BLaER1 (cell line): ENCODE data around the gene CYP27B1.

Experiments
- H3K27ac ChIP-seq: shearing (Covaris generic); formaldehyde crosslinking; 2 replicates; pipeline ENCODE4 v1.8.1; 2022
- H3K27me3 ChIP-seq: shearing (Covaris generic); formaldehyde crosslinking; 2 replicates; pipeline ENCODE4 v1.8.1; 2022
- H3K36me3 ChIP-seq: shearing (Covaris generic); formaldehyde crosslinking; 2 replicates; pipeline ENCODE4 v1.8.1; 2022
- H3K4me1 ChIP-seq: shearing (Covaris generic); formaldehyde crosslinking; 2 replicates; pipeline ENCODE4 v1.8.1; 2022
- H3K4me2 ChIP-seq: shearing (Covaris generic); formaldehyde crosslinking; 2 replicates; pipeline ENCODE4 v1.8.1; 2022
- H3K4me3 ChIP-seq: shearing (Covaris generic); formaldehyde crosslinking; 2 replicates; pipeline ENCODE4 v1.8.1; 2022
- H3K9ac ChIP-seq: shearing (Covaris generic); formaldehyde crosslinking; 2 replicates; pipeline ENCODE4 v1.8.1; 2022
- H3K9me3 ChIP-seq: shearing (Covaris generic); formaldehyde crosslinking; 2 replicates; pipeline ENCODE4 v1.8.1; 2022
- H4K20me1 ChIP-seq: shearing (Covaris generic); formaldehyde crosslinking; 2 replicates; pipeline ENCODE4 v1.8.1; 2022
- Cebpa-rat ChIP-seq: shearing (Covaris generic); IDR thresholded peaks from 2 replicates; pipeline ENCODE4 v1.8.1; 2022

The CYP27B1 gene

DNA sequence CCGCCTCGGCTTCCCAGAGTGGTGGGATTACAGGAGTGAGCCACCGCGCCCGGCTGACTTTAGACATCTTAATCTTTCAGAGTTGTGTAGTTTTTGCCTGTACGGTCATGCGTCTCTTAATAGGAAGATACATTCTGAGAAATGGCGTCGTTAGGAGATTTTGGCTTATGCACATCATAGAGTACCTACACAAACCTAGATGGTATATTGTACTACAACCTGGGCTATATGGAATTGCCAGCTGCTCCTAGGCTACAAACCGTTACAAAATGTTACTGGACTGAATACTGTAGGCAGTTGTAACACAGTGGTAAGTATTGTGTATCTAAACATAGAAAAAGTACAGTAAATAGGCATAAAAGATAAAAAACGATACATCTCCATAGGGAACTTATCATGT, 17.0 kb upstream of the CYP27B1 start:
- H3K9me3 ChIP-seq: no peaks in the 10 kb centered on the region
- peak overlapping the region; percentile 92 for H3K4me2 ChIP-seq
- peaks cover 63% of the 10 kb centered on the region for H3K36me3 ChIP-seq
- no peaks in the 10 kb centered on the region for H3K27me3 ChIP-seq
- no peak overlapping the region for H3K27ac ChIP-seq
- peaks cover 35% of the 10 kb centered on the region for H3K4me1 ChIP-seq
- peak overlapping the region; percentile 92; the same call in 1 of the 2 replicates for H3K9ac ChIP-seq
- H3K4me3 ChIP-seq: peak overlapping the region; percentile 92
- TF ChIP-seq Cebpa-rat: no peak
- peaks cover 40% of the 10 kb centered on the region for H4K20me1 ChIP-seq

DNA sequence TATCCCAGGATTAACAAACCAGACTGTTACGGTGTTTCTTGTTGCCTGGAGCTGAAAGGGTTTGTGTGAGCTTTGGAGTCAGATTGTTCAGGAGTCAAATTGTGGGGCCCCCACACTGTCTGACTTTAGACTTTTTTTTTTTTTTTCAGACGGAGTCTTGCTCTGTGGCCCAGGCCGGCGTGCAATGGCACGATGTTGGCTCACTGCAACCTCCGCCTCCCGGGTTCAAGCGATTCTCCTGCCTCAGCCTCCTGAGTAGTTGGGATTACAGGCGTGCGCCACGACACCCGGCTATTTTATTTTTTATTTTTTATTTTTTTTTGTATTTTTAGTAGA, 16.6 kb upstream of the CYP27B1 start:
- H3K27me3 ChIP-seq: no peaks in the 10 kb centered on the region
- peak overlapping the region; percentile 83 for H3K27ac ChIP-seq
- peaks cover 35% of the 10 kb centered on the region for H3K4me1 ChIP-seq
- TF ChIP-seq Cebpa-rat: no peak
- H3K4me3 ChIP-seq: peak overlapping the region; percentile 92
- peaks cover 36% of the 10 kb centered on the region for H4K20me1 ChIP-seq
- H3K4me2 ChIP-seq: peak overlapping the region; percentile 92
- peaks cover 63% of the 10 kb centered on the region for H3K36me3 ChIP-seq
- H3K9me3 ChIP-seq: no peaks in the 10 kb centered on the region
- H3K9ac ChIP-seq: peak overlapping the region; percentile 92

DNA sequence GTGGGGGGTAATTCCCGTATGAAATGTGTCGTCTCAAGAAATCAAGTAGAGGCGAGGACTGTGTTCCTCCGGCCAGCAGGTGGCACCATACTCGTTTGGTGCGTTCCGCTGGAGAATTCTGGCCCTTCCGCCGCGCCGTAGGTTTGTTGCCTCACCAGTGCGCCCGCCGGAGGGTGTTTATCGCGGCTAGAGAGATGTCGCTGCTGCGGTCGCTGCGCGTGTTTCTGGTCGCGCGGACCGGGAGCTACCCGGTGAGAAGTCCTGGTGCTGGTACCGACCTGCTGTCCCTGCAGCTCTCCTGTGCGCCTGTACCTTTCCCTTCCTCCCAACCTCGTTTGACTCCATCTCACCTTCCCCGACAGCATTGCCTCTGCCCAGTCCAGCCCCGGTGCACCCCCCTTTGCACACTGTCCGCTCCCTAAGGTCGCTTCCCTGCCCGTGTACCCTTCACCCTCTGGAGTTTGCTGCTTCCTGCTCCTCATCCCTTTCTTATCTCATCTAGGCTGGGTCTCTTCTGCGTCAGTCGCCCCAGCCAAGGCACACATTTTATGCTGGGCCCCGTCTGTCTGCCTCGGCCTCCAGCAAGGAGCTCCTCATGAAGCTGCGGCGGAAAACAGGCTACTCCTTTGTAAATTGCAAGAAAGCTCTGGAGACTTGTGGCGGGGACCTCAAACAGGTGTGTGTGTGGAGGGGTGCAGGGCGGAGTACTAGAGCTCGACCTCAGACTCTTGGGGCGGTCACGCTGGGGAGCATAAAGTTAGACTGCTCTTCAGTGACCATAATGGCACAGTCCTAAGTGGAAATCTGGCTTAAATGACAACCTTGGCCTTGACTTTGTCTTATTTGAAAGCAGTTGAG, 16.0 kb upstream of the CYP27B1 start, which contains the start of gene TSFM:
TSFM (plus strand) TSS at position 180 of the 858 bp plus-strand sequence; CDS start at position 195, 15 bp downstream.
- peak within 1 kb of the TSS; percentile 92 for H3K4me3 ChIP-seq
- no peaks in the 10 kb centered on the region for H3K27me3 ChIP-seq
- peak within 1 kb of the TSS; percentile 83 for H3K27ac ChIP-seq
- H4K20me1 ChIP-seq: peaks cover 36% of the 10 kb centered on the region
- H3K9ac ChIP-seq: peak within 1 kb of the TSS; percentile 92
- H3K4me2 ChIP-seq: peak within 1 kb of the TSS; percentile 92
- peaks cover 59% of the 10 kb centered on the region for H3K36me3 ChIP-seq
- H3K9me3 ChIP-seq: no peaks in the 10 kb centered on the region
- TF ChIP-seq Cebpa-rat: peak; percentile 69; the same call in 1 of the 2 replicates
- H3K4me1 ChIP-seq: peaks cover 35% of the 10 kb centered on the region

DNA sequence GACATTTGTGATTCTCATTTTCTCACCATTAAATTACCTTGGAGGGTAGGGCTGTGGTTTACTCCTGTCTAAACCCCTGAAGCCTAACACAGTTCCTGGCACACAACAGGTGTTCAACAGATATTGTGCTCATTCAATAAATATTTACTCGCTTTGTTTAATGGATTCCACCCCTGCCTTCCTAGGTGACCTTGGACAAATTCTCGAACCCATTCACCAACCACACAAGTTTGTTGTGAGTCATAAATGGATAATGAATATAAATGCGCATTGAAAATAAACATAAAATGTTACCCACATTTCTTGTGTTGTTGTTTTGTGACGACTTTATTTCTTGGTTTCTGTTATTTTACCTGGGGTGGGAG, 15.3 kb upstream of the CYP27B1 start:
- TF ChIP-seq Cebpa-rat: no peak
- Histone ChIP-seq H3K4me1 (peaks cover 35% of the 10 kb centered on the region), H4K20me1 (peaks cover 30% of the 10 kb centered on the region), H3K9ac (no peak overlapping the region), H3K4me2 (peak overlapping the region; percentile 67), H3K27ac (0 out of 2 replicates have a peak overlapping the region, but pooled peaks have one; percentile 35), H3K9me3 (no peaks in the 10 kb centered on the region), H3K4me3 (peak overlapping the region; percentile 92), H3K27me3 (no peaks in the 10 kb centered on the region), H3K36me3 (peaks cover 53% of the 10 kb centered on the region)

DNA sequence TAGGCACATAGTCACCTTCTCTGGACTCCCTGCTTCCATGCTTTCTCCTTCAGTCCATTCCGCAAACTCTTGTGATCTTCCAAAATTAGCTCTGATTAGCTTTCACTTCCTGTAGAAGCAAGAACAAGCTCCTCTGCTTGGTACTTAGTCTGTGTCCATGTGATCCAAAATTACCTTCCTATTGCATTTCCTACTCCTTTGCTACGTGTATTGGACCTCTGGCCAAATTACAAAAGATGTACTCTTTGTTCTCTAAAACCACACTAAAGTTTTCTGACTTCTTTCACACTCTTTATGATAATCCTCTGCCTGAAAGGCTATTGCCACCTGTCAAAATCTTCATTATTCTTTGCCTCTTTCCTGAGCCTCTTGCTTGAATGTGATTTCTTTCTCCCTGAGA, 14.9 kb upstream of the CYP27B1 start:
- Histone ChIP-seq H3K36me3 (peaks cover 49% of the 10 kb centered on the region), H3K9ac (0 out of 2 replicates have a peak overlapping the region, but pooled peaks have one; percentile 9), H3K27me3 (no peaks in the 10 kb centered on the region), H3K9me3 (no peaks in the 10 kb centered on the region), H3K27ac (peak overlapping the region; percentile 35; the same call in 1 of the 2 replicates), H3K4me1 (peaks cover 35% of the 10 kb centered on the region), H3K4me3 (no peak overlapping the region), H3K4me2 (peak overlapping the region; percentile 67), H4K20me1 (peaks cover 26% of the 10 kb centered on the region)
- no peak for TF ChIP-seq Cebpa-rat

DNA sequence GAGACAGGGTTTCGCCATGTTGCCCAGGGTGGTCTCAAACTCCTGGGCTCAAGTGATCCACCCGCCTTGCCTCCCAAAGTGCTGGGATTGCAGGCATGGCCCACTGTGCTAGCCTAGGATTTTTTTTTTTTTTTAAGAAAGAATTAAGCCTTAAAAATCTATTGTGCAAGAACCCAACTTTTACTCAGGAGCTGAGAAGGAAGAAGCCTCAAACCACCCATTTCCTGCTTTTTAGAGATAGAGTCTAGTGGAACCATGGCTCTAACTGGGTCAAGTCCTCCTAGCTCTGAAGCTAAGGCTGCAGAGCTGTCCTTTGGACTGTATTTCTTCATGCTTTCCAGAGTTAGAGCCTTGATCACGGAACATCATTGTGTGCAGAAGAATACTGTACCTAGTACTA, 14.4 kb upstream of the CYP27B1 start:
- Histone ChIP-seq H3K27ac (peak overlapping the region; percentile 35; the same call in 1 of the 2 replicates), H3K4me2 (peak overlapping the region; percentile 67), H3K4me3 (no peak overlapping the region)

DNA sequence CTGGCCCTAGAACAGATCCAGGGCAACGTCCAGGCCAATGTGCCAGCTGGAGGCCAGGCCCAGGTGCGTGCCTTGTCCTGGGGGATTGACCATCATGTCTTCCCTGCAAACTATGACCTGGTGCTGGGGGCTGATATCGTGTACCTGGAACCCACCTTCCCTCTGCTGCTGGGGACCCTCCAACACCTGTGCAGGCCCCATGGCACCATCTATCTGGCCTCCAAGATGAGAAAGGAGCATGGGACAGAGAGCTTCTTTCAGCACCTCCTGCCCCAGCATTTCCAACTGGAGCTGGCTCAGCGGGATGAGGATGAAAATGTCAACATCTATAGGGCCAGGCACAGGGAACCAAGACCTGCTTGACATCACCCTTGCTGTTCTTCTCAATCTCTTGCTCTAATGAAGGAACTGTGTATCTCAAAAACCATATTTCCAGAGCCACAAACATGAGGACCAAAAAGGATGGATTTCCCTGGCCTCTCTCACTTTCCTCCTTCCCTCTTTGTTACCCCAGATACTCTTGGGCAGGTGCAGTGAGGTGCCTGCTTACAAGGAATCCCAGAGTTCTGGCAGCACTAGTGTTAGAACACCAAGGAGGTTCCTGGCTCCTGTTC, 13.5 kb upstream of the CYP27B1 start:
- peak overlapping the region; percentile 67 for H3K4me2 ChIP-seq
- no peak for TF ChIP-seq Cebpa-rat
- H3K27ac ChIP-seq: no peak overlapping the region
- no peak overlapping the region for H3K9ac ChIP-seq
- H3K27me3 ChIP-seq: no peaks in the 10 kb centered on the region
- H3K4me1 ChIP-seq: peaks cover 35% of the 10 kb centered on the region
- H3K9me3 ChIP-seq: no peaks in the 10 kb centered on the region
- H3K36me3 ChIP-seq: peaks cover 35% of the 10 kb centered on the region
- peaks cover 14% of the 10 kb centered on the region for H4K20me1 ChIP-seq
- no peak overlapping the region for H3K4me3 ChIP-seq

More for the DNA sequence above, 14.4 kb upstream of the CYP27B1 start:
- TF ChIP-seq Cebpa-rat: peak; percentile 53; the same call in 1 of the 2 replicates
- H3K9ac ChIP-seq: 0 out of 2 replicates have a peak overlapping the region, but pooled peaks have one; percentile 9
- no peaks in the 10 kb centered on the region for H3K27me3 ChIP-seq
- no peaks in the 10 kb centered on the region for H3K9me3 ChIP-seq
- peaks cover 35% of the 10 kb centered on the region for H3K4me1 ChIP-seq
- peaks cover 43% of the 10 kb centered on the region for H3K36me3 ChIP-seq
- peaks cover 23% of the 10 kb centered on the region for H4K20me1 ChIP-seq

DNA sequence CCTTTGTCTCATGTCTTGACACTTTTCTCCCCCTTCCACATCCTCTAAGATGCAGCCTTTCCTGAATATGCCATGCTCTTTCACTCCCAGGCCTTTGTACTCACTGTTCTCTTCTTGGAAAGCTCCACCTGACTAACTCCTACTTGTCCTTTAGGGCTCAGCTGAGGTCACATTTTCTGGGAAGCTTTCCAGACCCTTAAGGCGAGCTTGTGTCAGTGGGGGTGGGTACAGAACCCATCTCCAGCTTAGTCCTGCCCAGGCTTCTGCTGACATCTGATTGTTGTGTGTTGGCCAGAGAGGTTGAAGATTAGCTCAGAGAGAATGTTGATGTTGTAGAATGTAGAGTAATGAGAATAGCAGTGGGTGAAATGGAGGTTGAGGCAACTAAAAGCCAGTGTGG, 12.9 kb upstream of the CYP27B1 start:
- Histone ChIP-seq H3K27me3 (no peaks in the 10 kb centered on the region), H3K4me1 (peaks cover 35% of the 10 kb centered on the region), H4K20me1 (peaks cover 14% of the 10 kb centered on the region; the same call in 1 of the 2 replicates), H3K4me3 (no peak overlapping the region), H3K36me3 (peaks cover 29% of the 10 kb centered on the region), H3K9me3 (no peaks in the 10 kb centered on the region), H3K27ac (no peak overlapping the region), H3K9ac (no peak overlapping the region), H3K4me2 (no peak overlapping the region)
- TF ChIP-seq Cebpa-rat: no peak

DNA sequence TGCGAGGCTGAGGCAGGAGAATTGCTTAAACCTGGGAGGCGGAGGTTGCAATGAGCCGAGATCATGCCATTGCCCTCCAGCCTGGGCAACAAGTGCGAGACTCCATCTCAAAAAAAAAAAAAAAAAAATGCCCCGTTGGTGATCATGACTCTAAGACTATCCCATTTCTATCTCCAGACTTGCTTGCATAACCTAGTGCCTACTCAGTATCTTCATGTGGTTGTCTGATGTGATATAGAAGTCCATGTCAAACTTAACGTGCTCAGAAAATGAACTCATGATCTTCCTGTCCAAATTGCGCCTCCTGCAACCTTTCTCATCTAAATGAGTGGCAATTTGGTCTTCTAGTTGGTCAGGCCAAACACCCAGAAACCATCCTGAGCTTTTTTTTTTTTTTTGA, 11.0 kb upstream of the CYP27B1 start:
- TF ChIP-seq Cebpa-rat: no peak

DNA sequence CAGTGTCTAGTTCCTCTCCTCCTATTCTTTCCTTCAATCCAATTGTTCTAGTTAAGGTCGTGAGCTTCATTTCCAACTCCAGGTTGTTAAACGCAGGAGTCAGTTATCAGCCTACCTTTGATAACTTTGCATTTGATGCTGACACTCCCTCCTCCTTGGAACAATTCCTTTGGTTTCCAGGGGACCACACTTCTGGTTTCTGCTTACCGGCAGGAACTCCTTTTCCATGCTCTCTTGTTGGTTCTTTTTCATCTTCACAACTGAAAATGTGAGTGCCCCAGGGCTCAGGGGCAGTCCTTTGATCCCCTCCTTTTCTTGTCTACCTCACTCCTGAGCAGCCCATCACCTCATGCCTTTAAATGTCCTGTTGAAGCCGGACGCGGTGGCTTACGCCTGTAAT, 10.5 kb upstream of the CYP27B1 start:
- TF ChIP-seq Cebpa-rat: no peak
- peaks cover 19% of the 10 kb centered on the region for H3K36me3 ChIP-seq
- H3K27ac ChIP-seq: no peak overlapping the region
- H3K4me2 ChIP-seq: no peak overlapping the region
- no peaks in the 10 kb centered on the region for H3K9me3 ChIP-seq
- no peak overlapping the region for H3K4me3 ChIP-seq
- no peaks in the 10 kb centered on the region for H3K27me3 ChIP-seq
- no peaks in the 10 kb centered on the region for H4K20me1 ChIP-seq
- peaks cover 37% of the 10 kb centered on the region for H3K4me1 ChIP-seq
- no peak overlapping the region for H3K9ac ChIP-seq

More for the DNA sequence above, 11.0 kb upstream of the CYP27B1 start:
- H4K20me1 ChIP-seq: peaks cover 2% of the 10 kb centered on the region; the same call in 1 of the 2 replicates
- H3K4me1 ChIP-seq: peaks cover 34% of the 10 kb centered on the region
- no peaks in the 10 kb centered on the region for H3K9me3 ChIP-seq
- H3K36me3 ChIP-seq: peaks cover 19% of the 10 kb centered on the region
- H3K4me3 ChIP-seq: no peak overlapping the region
- H3K27ac ChIP-seq: no peak overlapping the region
- no peak overlapping the region for H3K9ac ChIP-seq
- H3K4me2 ChIP-seq: no peak overlapping the region
- H3K27me3 ChIP-seq: no peaks in the 10 kb centered on the region
